ENCODE data around the gene KCNJ13.

GRCh38 chr2:232779465-232779864 lies 3.1 kb upstream of the KCNJ13 start:
- TF ChIP-seq EZH2 (IDR thresholded peaks at IDR 0.05; ENCODE audit: borderline replicate concordance, low read length) (no peak), CTCF (IDR thresholded peaks at IDR 0.05; ENCODE audit: low read length) (no peak)
